MCF 10A (cell line): ENCODE data around the gene ABCF2. TPM values are rescaled to one million over a fixed set of nuclear protein-coding genes. Genes with fewer than 3 reads are reported as not detected.

ENCODE experiments used
- BruUV-seq: library from RNA; stranded (reverse); fragments of 400-500 nt; replicated peaks from 2 replicates; lab custom pipeline; 2021; lab: Mats Ljungman, UMichigan
- CTCF ChIA-PET: fragments of 300-600 bp; sonication (Branson Sonifier 250); formaldehyde crosslinking; extraction: SDS; loops from one replicate; lab custom pipeline; 2021; ENCODE audit warnings: antibody characterized with exemption, inconsistent platforms; lab: Yijun Ruan, JAX
- POLR2A ChIA-PET: fragments of 300-600, 350-650 bp; sonication (Branson Sonifier 250); formaldehyde crosslinking; extraction: SDS; loops from one replicate; lab custom pipeline; 2020; ENCODE audit warnings: antibody characterized with exemption, inconsistent platforms; lab: Yijun Ruan, JAX
- DNase-seq: peaks from one replicate; pipeline ENCODE4 v3.0.0-alpha.2; 2018; ENCODE audit not compliant: unreplicated experiment
- H3K27ac Mint-ChIP-seq: one replicate; pipeline ENCODE4 v1.8.0; 2022; ENCODE audit warnings: mild to moderate bottlenecking, low read depth, mixed read lengths; ENCODE audit not compliant: unreplicated experiment
- H3K27me3 Mint-ChIP-seq: one replicate; pipeline ENCODE4 v1.8.0; 2022; ENCODE audit warnings: mixed read lengths; ENCODE audit not compliant: insufficient read depth, unreplicated experiment
- H3K36me3 Mint-ChIP-seq: one replicate; pipeline ENCODE4 v1.8.0; 2022; ENCODE audit warnings: mild to moderate bottlenecking, moderate library complexity, mixed read lengths; ENCODE audit not compliant: insufficient read depth, unreplicated experiment
- H3K4me1 Mint-ChIP-seq: one replicate; pipeline ENCODE4 v1.8.0; 2022; ENCODE audit warnings: mixed read lengths; ENCODE audit not compliant: insufficient read depth, unreplicated experiment
- H3K4me3 Mint-ChIP-seq: one replicate; pipeline ENCODE4 v1.8.0; 2022; ENCODE audit warnings: mild to moderate bottlenecking, moderate library complexity, mixed read lengths; ENCODE audit not compliant: unreplicated experiment
- H3K9me3 Mint-ChIP-seq: one replicate; pipeline ENCODE4 v1.8.0; 2022; ENCODE audit warnings: mixed read lengths; ENCODE audit not compliant: unreplicated experiment
- CTCF ChIP-seq: fragments of 200-600 bp; IDR thresholded peaks from one replicate; pipeline ENCODE4 v1.8.0; 2022; ENCODE audit warnings: antibody characterized with exemption, mild to moderate bottlenecking; ENCODE audit not compliant: unreplicated experiment
- intact Hi-C: fragments of 100-400 bp; cut with micrococcal nuclease; formaldehyde crosslinking; loops from 2 replicates; pipeline ENCODE4 v1.14.1; 2022
- total RNA-seq: library from RNA; stranded (reverse); gene quantifications from 2 replicates; pipeline ENCODE4 v1.2.3, GENCODE V29; 2022

The ABCF2 gene
- total RNA-seq, 1 experiment from 2014 or later = 72.4 TPM

- no TSS peak for BruUV-seq
- Mint-ChIP-seq H3K9me3 (no peaks in the 10 kb centered on the region), H3K4me1 (no peaks in the 10 kb centered on the region), H3K27me3 (peaks cover 74% of the 10 kb centered on the region), H3K27ac (no peak overlapping the region), H3K36me3 (no peaks in the 10 kb centered on the region), H3K4me3 (no peak overlapping the region)
- POLR2A ChIA-PET = interaction anchor here (1.5 kb wide), 1 partner anchor 22 kb away, joined by 3 read pairs; no protein-coding TSS in a partner anchor
- CTCF ChIA-PET = interaction anchor here (0.6 kb wide), 1 partner anchor 9 kb away, joined by 3 read pairs; no protein-coding TSS in a partner anchor
- TF ChIP-seq CTCF = no peak
- intact Hi-C loops = no loop called here
- no peak for DNase-seq
These were observed 48.2 kb downstream of the ABCF2 start for GRCh38 chr7:151178831-151179230.

GRCh38 chr7:151178236-151178635 lies 48.8 kb downstream of the ABCF2 start:
- no peaks in the 10 kb centered on the region for H3K9me3 Mint-ChIP-seq
- H3K27ac Mint-ChIP-seq = no peak overlapping the region
- H3K36me3 Mint-ChIP-seq = no peaks in the 10 kb centered on the region
- no peaks in the 10 kb centered on the region for H3K4me1 Mint-ChIP-seq
- no peak overlapping the region for H3K4me3 Mint-ChIP-seq
- POLR2A ChIA-PET = interaction anchor here (1.5 kb wide), 1 partner anchor 22 kb away, joined by 3 read pairs; no protein-coding TSS in a partner anchor
- peaks cover 80% of the 10 kb centered on the region for H3K27me3 Mint-ChIP-seq
- CTCF ChIA-PET = interaction anchor here (0.6 to 1.4 kb wide), 3 partner anchors 8 to 128 kb away, joined by 3 to 5 read pairs (median 3); no protein-coding TSS in a partner anchor
- intact Hi-C loops = no loop called here
- BruUV-seq = no TSS peak
- no peak for TF ChIP-seq CTCF
- no peak for DNase-seq

- Mint-ChIP-seq H3K36me3 (no peaks in the 10 kb centered on the region), H3K4me1 (no peaks in the 10 kb centered on the region), H3K9me3 (no peaks in the 10 kb centered on the region), H3K4me3 (no peak overlapping the region), H3K27ac (no peak overlapping the region), H3K27me3 (peaks cover 87% of the 10 kb centered on the region)
- DNase-seq = no peak
- BruUV-seq = no TSS peak
- TF ChIP-seq CTCF = no peak
- CTCF ChIA-PET = interaction anchor here (0.6 to 1.4 kb wide), 5 partner anchors 32 to 129 kb away, joined by 3 to 5 read pairs (median 3); no protein-coding TSS in a partner anchor
- intact Hi-C loops = no loop called here
- POLR2A ChIA-PET = no interaction called here
These were observed 49.7 kb downstream of the ABCF2 start for GRCh38 chr7:151177310-151177709.

GRCh38 chr7:151176401-151176800 lies 50.6 kb downstream of the ABCF2 start:
- BruUV-seq = no TSS peak
- no peak for DNase-seq
- peaks cover 81% of the 10 kb centered on the region for H3K27me3 Mint-ChIP-seq
- H3K4me1 Mint-ChIP-seq = no peaks in the 10 kb centered on the region
- intact Hi-C loops = no loop called here
- CTCF ChIA-PET = interaction anchor here (0.6 to 1.3 kb wide), 5 partner anchors 12 to 73 kb away, joined by 3 to 4 read pairs (median 3); no protein-coding TSS in a partner anchor
- TF ChIP-seq CTCF = no peak
- no peak overlapping the region for H3K27ac Mint-ChIP-seq
- POLR2A ChIA-PET = no interaction called here
- H3K9me3 Mint-ChIP-seq = no peaks in the 10 kb centered on the region
- H3K4me3 Mint-ChIP-seq = no peak overlapping the region
- no peaks in the 10 kb centered on the region for H3K36me3 Mint-ChIP-seq
